Urinary bladder (tissue), 4 donors: ENCODE results near the gene PLCL2. TPM values are rescaled to one million over a fixed set of nuclear protein-coding genes. Genes with fewer than 3 reads are reported as not detected.
"Not testable (repeated sequence)": the region's sequence is repeated elsewhere in the genome, so short reads cannot be mapped to it uniquely, and the experiment has no call there.

Source experiments
- DNase-seq: peaks from one replicate; pipeline ENCODE4 v3.0.0-alpha.2; 2015; ENCODE audit errors: extremely low spot score
- H3K27ac ChIP-seq: one replicate; pipeline ENCODE4 v1.5.1; 2013; ENCODE audit warnings: low read depth, mild to moderate bottlenecking, moderate library complexity
- H3K36me3 ChIP-seq: one replicate; pipeline ENCODE4 v1.6.1; 2013; ENCODE audit warnings: mild to moderate bottlenecking, moderate library complexity; ENCODE audit not compliant: insufficient read depth
- H3K4me1 ChIP-seq: one replicate; pipeline ENCODE4 v1.6.1; 2013; ENCODE audit warnings: mild to moderate bottlenecking, moderate library complexity; ENCODE audit not compliant: insufficient read depth
- H3K4me3 ChIP-seq: one replicate; pipeline ENCODE4 v1.5.1; 2013; ENCODE audit warnings: low read depth, low read length
- WGBS: extraction: QIAGEN DNeasy Blood & Tissue Kit; methylation state at CpG from one replicate; pipeline ENCODE4 v1.1.7; 2013; 5-methylcytosine and 5-hydroxymethylcytosine counted together
- polyA plus RNA-seq: library from polyadenylated mRNA; stranded (reverse); fragments of 200-250 nt; gene quantifications from one replicate; pipeline ENCODE4 v1.2.3, GENCODE V29; 2013
- total RNA-seq: library from RNA; depleted of rRNA; stranded (reverse); fragments of >200 nt; gene quantifications from one replicate; pipeline ENCODE4 v1.2.3, GENCODE V29; 2014
- donor health status: healthy with polysubstance abuse.
- donor health status: healthy.

Gene PLCL2
- total and polyA plus RNA-seq, 2 donors: 2.7 to 23.0 TPM

GRCh38 chr3:16957852-16958251 lies 73.1 kb downstream of the PLCL2 start:
- H3K36me3 ChIP-seq, H3K4me1 ChIP-seq, DNase-seq, H3K27ac ChIP-seq, H3K4me3 ChIP-seq: not testable (repeated sequence)
- WGBS: 86% methylated on average over 3 of the region's 3 CpGs

GRCh38 chr3:16960125-16960524 lies 75.4 kb downstream of the PLCL2 start:
- DNase-seq: no peak
- H3K36me3 ChIP-seq: no peaks in the 10 kb centered on the region
- WGBS: 97% methylated on average over 2 of the region's 2 CpGs

GRCh38 chr3:16961621-16962205 lies 77.0 kb downstream of the PLCL2 start:
- Histone ChIP-seq H3K36me3 (no peaks in the 10 kb centered on the region), H3K27ac (no peak overlapping the region), H3K4me3 (no peak overlapping the region), H3K4me1 (no peaks in the 10 kb centered on the region)
- 82% methylated on average over 4 of the region's 4 CpGs for WGBS
- no peak for DNase-seq

More at GRCh38 chr3:16960125-16960524, 75.4 kb downstream of the PLCL2 start:
- Histone ChIP-seq H3K4me1 (no peaks in the 10 kb centered on the region), H3K27ac (no peak overlapping the region), H3K4me3 (no peak overlapping the region)

DNA sequence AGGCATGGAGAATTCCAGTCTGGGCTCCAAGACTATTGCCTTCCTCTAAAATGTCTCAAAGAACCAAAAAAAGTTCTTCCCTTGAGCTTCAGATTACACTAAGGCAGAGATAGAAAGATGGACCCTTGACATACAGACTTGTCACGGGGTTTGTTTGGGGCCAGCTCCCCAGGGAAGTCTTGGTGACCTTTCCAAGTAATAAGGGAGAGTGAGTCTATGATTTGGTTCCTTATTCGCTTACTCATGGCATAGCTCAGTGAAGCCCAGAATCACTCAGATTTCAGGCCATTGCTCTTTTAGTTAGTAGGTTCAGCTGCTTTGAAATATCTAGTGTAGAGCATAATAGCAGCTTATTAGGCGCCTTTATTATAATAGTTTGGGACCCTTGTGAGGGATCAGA lies 90.3 kb downstream of the PLCL2 start:
- 60% methylated on average over 3 of the region's 3 CpGs for WGBS
- no peak for DNase-seq
- Histone ChIP-seq H3K27ac (no peak overlapping the region), H3K4me3 (no peak overlapping the region), H3K36me3 (no peaks in the 10 kb centered on the region), H3K4me1 (no peaks in the 10 kb centered on the region)

- no peak for DNase-seq
- H3K4me1 ChIP-seq: no peaks in the 10 kb centered on the region
- WGBS: 88% methylated on average over 4 of the region's 4 CpGs
- H3K4me3 ChIP-seq: no peak overlapping the region
- H3K36me3 ChIP-seq: no peaks in the 10 kb centered on the region
- H3K27ac ChIP-seq: no peak overlapping the region
Measured at GRCh38 chr3:16978234-16978920, 93.6 kb downstream of the PLCL2 start.

GRCh38 chr3:16978921-16979271 lies 94.1 kb downstream of the PLCL2 start:
- H3K4me3 ChIP-seq: no peak overlapping the region
- no peaks in the 10 kb centered on the region for H3K4me1 ChIP-seq
- H3K27ac ChIP-seq: no peak overlapping the region
- no peak for DNase-seq
- H3K36me3 ChIP-seq: no peaks in the 10 kb centered on the region
- 81% methylated on average over 3 of the region's 3 CpGs for WGBS

DNA sequence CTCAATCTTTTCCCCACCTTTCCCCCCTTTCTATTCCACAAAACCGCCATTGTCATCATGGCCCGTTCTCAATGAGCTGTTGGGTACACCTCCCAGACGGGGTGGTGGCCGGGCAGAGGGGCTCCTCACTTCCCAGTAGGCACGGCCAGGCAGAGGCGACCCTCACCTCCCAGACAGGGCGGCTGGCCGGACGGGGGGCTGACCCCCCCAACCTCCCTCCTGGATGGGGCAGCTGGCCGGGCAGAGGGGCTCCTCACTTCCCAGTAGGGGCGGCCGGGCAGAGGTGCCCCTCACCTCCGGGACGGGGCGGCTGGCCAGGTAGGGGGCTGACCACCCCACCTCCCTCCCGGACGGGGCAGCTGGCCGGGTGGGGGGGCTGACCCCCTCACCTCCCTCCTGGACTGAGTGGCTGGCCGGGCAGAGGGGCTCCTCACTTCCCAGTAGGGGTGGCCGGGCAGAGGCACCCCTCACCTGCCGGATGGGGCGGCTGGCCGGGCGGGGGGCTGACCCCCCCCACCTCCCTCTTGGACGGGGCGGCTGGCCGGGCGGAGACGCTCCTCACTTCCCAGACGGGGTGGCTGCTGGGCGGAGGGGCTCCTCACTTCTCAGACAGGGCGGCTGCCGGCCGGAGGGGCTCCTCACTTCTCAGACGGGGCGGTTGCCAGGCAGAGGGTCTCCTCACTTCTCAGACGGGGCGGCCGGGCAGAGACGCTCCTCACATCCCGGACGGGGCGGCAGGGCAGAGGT lies 95.2 kb downstream of the PLCL2 start:
- not testable (repeated sequence) for H3K36me3 ChIP-seq, DNase-seq, H3K4me3 ChIP-seq, H3K4me1 ChIP-seq, H3K27ac ChIP-seq
- 96% methylated on average over 33 of the region's 43 CpGs for WGBS

DNA sequence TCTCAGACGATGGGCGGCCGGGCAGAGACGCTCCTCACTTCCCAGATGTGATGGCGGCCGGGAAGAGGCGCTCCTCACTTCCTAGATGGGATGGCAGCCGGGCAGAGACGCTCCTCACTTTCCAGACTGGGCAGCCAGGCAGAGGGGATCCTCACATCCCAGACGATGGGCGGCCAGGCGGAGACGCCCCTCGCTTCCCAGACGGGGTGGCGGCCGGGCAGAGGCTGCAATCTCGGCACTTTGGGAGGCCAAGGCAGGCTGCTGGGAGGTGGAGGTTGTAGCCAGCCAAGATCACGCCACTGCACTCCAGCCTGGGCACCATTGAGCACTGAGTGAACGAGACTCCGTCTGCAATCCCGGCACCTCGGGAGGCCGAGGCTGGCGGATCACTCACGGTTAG lies 95.8 kb downstream of the PLCL2 start:
- not testable (repeated sequence) for DNase-seq, H3K4me1 ChIP-seq, H3K4me3 ChIP-seq, H3K36me3 ChIP-seq, H3K27ac ChIP-seq
- WGBS: 96% methylated on average over 13 of the region's 26 CpGs

GRCh38 chr3:16982460-16982859 lies 97.7 kb downstream of the PLCL2 start:
- 76% methylated on average over 6 of the region's 6 CpGs for WGBS
- Histone ChIP-seq H3K4me3 (no peak overlapping the region), H3K27ac (no peak overlapping the region), H3K36me3 (no peaks in the 10 kb centered on the region), H3K4me1 (no peaks in the 10 kb centered on the region)
- DNase-seq: no peak

DNA sequence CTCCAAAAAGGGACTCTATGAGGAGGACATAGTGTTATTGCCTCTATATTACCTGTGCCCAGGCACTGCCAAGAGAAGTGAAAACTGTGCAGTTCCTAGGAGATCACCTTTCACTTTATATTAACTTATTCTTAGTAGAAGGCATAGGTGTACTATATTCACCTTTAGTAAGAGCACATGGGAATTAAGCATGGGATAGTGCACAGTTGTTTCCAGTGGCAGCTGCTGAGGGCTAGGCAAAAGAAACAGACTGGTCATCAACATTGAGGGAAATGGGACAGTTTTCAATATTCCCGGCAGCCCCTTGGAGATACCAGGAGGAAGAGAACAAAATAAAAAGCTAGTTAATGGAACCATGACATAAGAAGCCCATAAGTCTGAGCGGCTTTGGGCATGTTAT lies 100.9 kb downstream of the PLCL2 start:
- Histone ChIP-seq H3K4me3 (no peak overlapping the region), H3K36me3 (no peaks in the 10 kb centered on the region), H3K27ac (no peak overlapping the region), H3K4me1 (no peaks in the 10 kb centered on the region)
- 97% methylated on average over 2 of the region's 2 CpGs for WGBS
- DNase-seq: no peak

DNA sequence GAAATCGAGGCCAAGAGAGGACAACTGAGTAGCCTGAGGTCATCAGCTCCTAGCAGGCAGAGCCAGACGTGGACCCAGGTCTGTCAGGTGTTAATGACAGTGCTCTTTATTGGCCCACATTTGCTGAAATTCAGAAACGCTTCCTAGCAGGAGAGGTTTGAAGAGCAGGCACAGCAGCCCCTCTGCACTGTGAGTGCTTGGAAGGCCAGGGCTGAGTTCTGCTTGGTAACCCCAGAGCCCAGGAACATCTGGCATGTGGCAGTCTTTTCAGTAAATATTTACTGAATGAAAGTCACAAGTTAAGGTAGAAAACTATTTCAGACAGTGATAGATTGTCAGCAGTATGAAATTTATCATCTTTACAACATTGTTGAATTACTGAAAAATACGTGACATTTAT lies 102.4 kb downstream of the PLCL2 start:
- WGBS: 59% methylated on average over 4 of the region's 4 CpGs
- no peak overlapping the region for H3K4me3 ChIP-seq
- DNase-seq: no peak
- H3K36me3 ChIP-seq: no peaks in the 10 kb centered on the region
- no peak overlapping the region for H3K27ac ChIP-seq
- no peaks in the 10 kb centered on the region for H3K4me1 ChIP-seq

DNA sequence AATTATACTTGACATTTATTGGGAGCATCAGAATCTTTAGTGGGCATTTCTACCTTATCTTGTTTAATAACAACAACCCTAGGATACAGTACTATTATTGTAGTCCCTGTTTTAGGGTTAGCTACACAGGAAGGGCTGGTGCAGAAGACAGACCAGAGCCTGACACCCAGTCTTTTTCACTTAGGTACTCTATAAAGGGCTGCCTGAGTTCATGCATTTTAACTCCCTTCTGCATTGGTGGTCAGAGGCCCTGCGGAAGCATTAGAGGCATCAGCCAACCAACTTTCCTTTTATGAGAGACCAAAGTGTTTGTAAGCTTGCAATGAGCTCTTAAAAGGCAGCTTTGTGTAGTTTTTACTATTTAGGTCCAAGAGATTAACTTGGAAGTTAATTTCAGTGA lies 105.4 kb downstream of the PLCL2 start:
- WGBS: 81% methylated on average over 1 of the region's 1 CpG
- Histone ChIP-seq H3K4me1 (no peaks in the 10 kb centered on the region), H3K4me3 (no peak overlapping the region), H3K36me3 (no peaks in the 10 kb centered on the region), H3K27ac (no peak overlapping the region)
- no peak for DNase-seq

- Histone ChIP-seq H3K4me1 (no peaks in the 10 kb centered on the region), H3K4me3 (no peak overlapping the region), H3K36me3 (no peaks in the 10 kb centered on the region), H3K27ac (no peak overlapping the region)
- DNase-seq: no peak
- WGBS: 95% methylated on average over 3 of the region's 3 CpGs
Measured at GRCh38 chr3:16992198-16992597, 107.4 kb downstream of the PLCL2 start.

DNA sequence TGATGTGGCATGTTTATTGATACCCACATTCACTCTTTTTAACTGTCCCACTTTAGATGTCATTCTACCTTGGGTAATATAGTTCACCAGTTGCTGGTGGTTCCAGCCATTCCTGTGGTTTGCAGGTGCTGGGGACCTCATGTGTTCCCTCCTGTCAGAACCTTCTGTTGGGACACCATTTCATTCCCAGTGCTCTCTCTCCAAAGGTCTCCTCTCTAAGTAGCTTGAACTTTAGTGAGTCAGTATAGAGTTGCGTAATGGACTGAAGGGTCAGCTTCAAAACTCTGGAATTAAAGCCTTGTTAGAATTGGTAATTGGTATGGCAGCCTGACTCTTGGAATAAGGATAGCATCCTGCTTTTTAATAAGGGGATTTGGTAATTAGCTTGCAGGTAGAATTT lies 108.5 kb downstream of the PLCL2 start:
- H3K4me1 ChIP-seq: no peaks in the 10 kb centered on the region
- DNase-seq: no peak
- 100% methylated on average over 1 of the region's 1 CpG for WGBS
- H3K36me3 ChIP-seq: no peaks in the 10 kb centered on the region
- H3K4me3 ChIP-seq: no peak overlapping the region
- H3K27ac ChIP-seq: no peak overlapping the region
